HL-60 (cell line): ENCODE data around the gene STARD4.

Source experiments
- DNase-seq, 2 experiments: peaks; one replicate each; pipeline ENCODE4 v3.0.0-alpha.2; 2010 to 2020; ENCODE audit warnings: low read depth in 1 of 2, low spot score in 1 of 2
- H3K27ac ChIP-seq: fragments of 250-450 bp; sonication (Bioruptor Pico); replicated peaks from 2 replicates; pipeline ENCODE4 v1.5.1; 2020; ENCODE audit warnings: mild to moderate bottlenecking, moderate library complexity
- H3K27me3 ChIP-seq: fragments of 250-450 bp; sonication (Bioruptor Pico); 2 replicates; pipeline ENCODE4 v1.5.1; 2021; ENCODE audit warnings: mild to moderate bottlenecking, moderate library complexity; ENCODE audit not compliant: insufficient read depth, poor library complexity, severe bottlenecking
- H3K4me3 ChIP-seq: replicated peaks from 2 replicates; pipeline ENCODE4 v1.5.1; 2011; ENCODE audit warnings: mild to moderate bottlenecking, control low read depth, low read length; ENCODE audit not compliant: insufficient read depth
- CTCF ChIP-seq: IDR thresholded peaks from one replicate; pipeline ENCODE4 v1.5.1; 2011; ENCODE audit warnings: low read length, control low read depth, inconsistent platforms; ENCODE audit not compliant: insufficient read depth
- GABPA ChIP-seq: IDR thresholded peaks from 2 replicates; pipeline ENCODE4 v1.6.1; 2012; ENCODE audit warnings: low read depth
- POLR2AphosphoS5 ChIP-seq: IDR thresholded peaks from 2 replicates; pipeline ENCODE4 v1.6.1; 2012; ENCODE audit warnings: low read depth
- REST ChIP-seq: IDR thresholded peaks from 2 replicates; pipeline ENCODE4 v1.6.1; 2012; ENCODE audit warnings: low read depth; ENCODE audit not compliant: insufficient replicate concordance
- SPI1 ChIP-seq: IDR thresholded peaks from 2 replicates; pipeline ENCODE4 v1.6.1; 2012; ENCODE audit warnings: low read depth, mild to moderate bottlenecking, borderline replicate concordance

The STARD4 gene

GRCh38 chr5:111511174-111511830 is 1.0 kb downstream of the STARD4 start:
- no peaks in the 10 kb centered on the region for H3K27me3 ChIP-seq
- TF ChIP-seq CTCF (no peak), GABPA (no peak), REST (no peak), POLR2AphosphoS5 (no peak), SPI1 (no peak)
- DNase-seq, result no peak
- no peak overlapping the region for H3K27ac ChIP-seq
- H3K4me3 ChIP-seq, result peak overlapping the region; percentile 70

GRCh38 chr5:111509119-111509518 is 3.2 kb downstream of the STARD4 start:
- Histone ChIP-seq H3K4me3 (no peak overlapping the region), H3K27ac (no peak overlapping the region), H3K27me3 (no peaks in the 10 kb centered on the region)
- DNase-seq, result no peak
- TF ChIP-seq GABPA, result no peak
- TF ChIP-seq CTCF, result no peak
- TF ChIP-seq REST, result no peak
- TF ChIP-seq SPI1, result no peak

GRCh38 chr5:111507276-111507675 is 5.1 kb downstream of the STARD4 start:
- Histone ChIP-seq H3K27me3 (no peaks in the 10 kb centered on the region), H3K27ac (no peak overlapping the region), H3K4me3 (no peak overlapping the region)
- TF ChIP-seq CTCF (no peak), REST (no peak), SPI1 (no peak), POLR2AphosphoS5 (no peak), GABPA (no peak)
- no peak for DNase-seq
